Uterus (tissue), 2 donors: ENCODE measurements around the gene NIM1K.

ENCODE experiments used
- CTCF ChIP-seq, 4 experiments: fragments of 200-600 bp in 2 of 4; fragments of 450-650 bp in 2 of 4; sonication (generic) in 2 of 4; IDR thresholded peaks; one replicate each; pipeline ENCODE4 v1.5.1; 2016 to 2019; ENCODE audit warnings: antibody characterized with exemption in 4 of 4, mild to moderate bottlenecking in 2 of 4, moderate library complexity in 1 of 4
- POLR2A ChIP-seq, 2 donors: fragments of 450-650 bp; IDR thresholded peaks; one replicate each; pipeline ENCODE4 v1.6.1; 2016; ENCODE audit warnings: antibody characterized with exemption in 2 of 2, mild to moderate bottlenecking in 1 of 2, moderate library complexity in 1 of 2

GRCh38 chr5:43156388-43156787 is 35.6 kb upstream of the NIM1K start:
- TF ChIP-seq CTCF (IDR thresholded peaks at IDR 0.05) (no peak), POLR2A (IDR thresholded peaks at IDR 0.05) (no peak)
